DMS53 treated with DMSO at 0.1 percent for 48 hours (cell line): ENCODE data around the gene B4GALT1.

ENCODE experiments used
- DNase-seq: peaks from one replicate; lab custom pipeline; 2025; ENCODE audit not compliant: unreplicated experiment; lab: John Stamatoyannopoulos, UW

Gene B4GALT1

GRCh38 chr9:33167084-33167971 lies at the start of gene B4GALT1:
TSS of gene B4GALT1 (minus strand) at chr9:33167336. CDS start at chr9:33167169, 167 bp downstream.
- DNase-seq, result peak; percentile 69

GRCh38 chr9:33211695-33212393 lies 44.7 kb upstream of the B4GALT1 start:
- DNase-seq, result peak; percentile 54

GRCh38 chr9:33210006-33210715 lies 43.0 kb upstream of the B4GALT1 start:
- no peak for DNase-seq

GRCh38 chr9:33209394-33209793 lies 42.3 kb upstream of the B4GALT1 start:
- DNase-seq, result no peak

GRCh38 chr9:33202552-33203201 lies 35.5 kb upstream of the B4GALT1 start:
- DNase-seq, result no peak

GRCh38 chr9:33202018-33202417 lies 34.9 kb upstream of the B4GALT1 start:
- no peak for DNase-seq

- DNase-seq, result no peak
Measured at GRCh38 chr9:33198165-33198564, 31.0 kb upstream of the B4GALT1 start.

- no peak for DNase-seq
Measured at GRCh38 chr9:33197279-33198152, 30.4 kb upstream of the B4GALT1 start.

GRCh38 chr9:33196736-33197135 lies 29.6 kb upstream of the B4GALT1 start:
- no peak for DNase-seq

GRCh38 chr9:33193818-33194217 lies 26.7 kb upstream of the B4GALT1 start:
- DNase-seq, result no peak

GRCh38 chr9:33192493-33193255 lies 25.5 kb upstream of the B4GALT1 start:
- no peak for DNase-seq

GRCh38 chr9:33190021-33190705 lies 23.0 kb upstream of the B4GALT1 start:
- DNase-seq, result no peak

GRCh38 chr9:33189331-33189791 lies 22.2 kb upstream of the B4GALT1 start:
- DNase-seq, result no peak

- no peak for DNase-seq
Measured at GRCh38 chr9:33188711-33189110, 21.6 kb upstream of the B4GALT1 start.

- no peak for DNase-seq
Measured at GRCh38 chr9:33187519-33188218, 20.5 kb upstream of the B4GALT1 start.

- no peak for DNase-seq
Measured at GRCh38 chr9:33186457-33187168, 19.5 kb upstream of the B4GALT1 start.

- no peak for DNase-seq
Measured at GRCh38 chr9:33185858-33186257, 18.7 kb upstream of the B4GALT1 start.
